H1 (cell line): Measurements from ENCODE around the gene HAND1. TPM values are rescaled to one million over a fixed set of nuclear protein-coding genes. Genes with fewer than 3 reads are reported as not detected.
A peak's percentile ranks its signal among the peaks of the same experiment; 100 is the strongest.

ENCODE experiments used
- MAX ChIP-seq: IDR thresholded peaks from 2 replicates; pipeline ENCODE4 v1.6.1; 2012; ENCODE audit warnings: inconsistent platforms
- RNF2 ChIP-seq: fragments of 200-900, 300-1000 bp; sonication (generic); IDR thresholded peaks from 2 replicates; pipeline ENCODE4 v1.7.1; 2016; ENCODE audit warnings: borderline replicate concordance, low read depth, mild to moderate bottlenecking, antibody characterized with exemption, low read length; ENCODE audit not compliant: poor library complexity, severe bottlenecking; ENCODE audit errors: missing control alignments
- RXRA ChIP-seq: IDR thresholded peaks from 2 replicates; pipeline ENCODE4 v1.6.1; 2011; ENCODE audit warnings: low read depth, mild to moderate bottlenecking, low read length, moderate library complexity; ENCODE audit not compliant: insufficient read depth
- SP2 ChIP-seq: IDR thresholded peaks from 2 replicates; pipeline ENCODE4 v1.6.1; 2012; ENCODE audit warnings: mild to moderate bottlenecking, low read length, inconsistent platforms
- TCF12 ChIP-seq: IDR thresholded peaks from 2 replicates; pipeline ENCODE4 v1.6.1; 2011; ENCODE audit warnings: low read depth, mild to moderate bottlenecking, low read length
- polyA plus RNA-seq, 7 experiments: library from polyadenylated mRNA; depleted of rRNA in 3 of 7; stranded (reverse) in 5 of 7; unstranded in 2 of 7; fragments of >200 nt in 5 of 7; fragments of 200-250 nt in 2 of 7; gene quantifications; 1 replicate in 5 of 7; 2 replicates in 1 of 7; 4 replicates in 1 of 7; pipeline versions ENCODE4 v1.2.1 to v1.2.3, GENCODE V29; 2011 to 2013; ENCODE audit warnings: missing spikeins in 2 of 7, mixed read lengths in 2 of 7
- total RNA-seq: library from RNA; stranded (reverse); fragmentation: NEBNext Ultra II Directional; extraction: Animal tissue kit (Norgen Biotek cat#: 25700); gene quantifications from 2 replicates; pipeline ENCODE4 v1.2.1, GENCODE V29; 2021

Gene HAND1
- total and polyA plus RNA-seq, 2 of the 8 experiments (the other 6 are each of a cell fraction or from before 2014, with no cell fraction given), result 0.06 TPM; not detected in 1

GRCh38 chr5:154476354-154477205, 1.4 kb downstream of the HAND1 start (continued):
- peak; percentile 12 for TF ChIP-seq RNF2
- no peak for TF ChIP-seq RXRA
- no peak for TF ChIP-seq SP2
- peak; percentile 86 for TF ChIP-seq MAX
- 0 out of 2 replicates have a peak, but pooled peaks have one; percentile 42 for TF ChIP-seq TCF12
